IMR-90 (cell line): ENCODE results near the gene PLEKHH2. TPM values are rescaled to one million over a fixed set of nuclear protein-coding genes. Genes with fewer than 3 reads are reported as not detected.

Source experiments
- ATAC-seq: fragments of 200-7000 bp; cut with Tn5 transposase; 2 replicates; pipeline ENCODE4 v1.9.1; 2020; ENCODE audit warnings: low read depth, mild to moderate bottlenecking, moderate library complexity
- BruUV-seq: library from RNA; stranded (reverse); fragments of 400-500 nt; replicated peaks from 2 replicates; lab custom pipeline; 2021; lab: Mats Ljungman, UMichigan
- CTCF ChIA-PET: fragments of 300-600 bp; formaldehyde crosslinking; extraction: SDS; loops from one replicate; lab custom pipeline; 2021; ENCODE audit warnings: antibody characterized with exemption; lab: Yijun Ruan, JAX
- POLR2A ChIA-PET: fragments of 300-600 bp; sonication (Branson Sonifier 250); formaldehyde crosslinking; loops from one replicate; lab custom pipeline; 2022; ENCODE audit warnings: antibody characterized with exemption; ENCODE audit not compliant: unreplicated experiment; lab: Charles Lee
- DNase-seq: peaks from one replicate; pipeline ENCODE4 v3.0.0; 2013
- H2AFZ ChIP-seq: replicated peaks from 2 replicates; pipeline ENCODE3; 2013; ENCODE audit warnings: low read length, mild to moderate bottlenecking; ENCODE audit not compliant: poor library complexity
- H2AK5ac ChIP-seq: 2 replicates; pipeline ENCODE4 v1.6.1; 2013; ENCODE audit warnings: low read depth, low read length, inconsistent platforms
- H2AK9ac ChIP-seq: replicated peaks from 2 replicates; pipeline ENCODE3; 2013; ENCODE audit warnings: mild to moderate bottlenecking, low read depth, low read length, moderate library complexity; ENCODE audit not compliant: poor library complexity
- H2BK120ac ChIP-seq: 2 replicates; pipeline ENCODE4 v1.6.1; 2013; ENCODE audit warnings: low read depth, low read length, inconsistent platforms
- H2BK15ac ChIP-seq: 3 replicates; pipeline ENCODE4 v1.6.1; 2013; ENCODE audit warnings: low read depth, low read length, inconsistent platforms
- H2BK20ac ChIP-seq: 2 replicates; pipeline ENCODE4 v1.6.1; 2013; ENCODE audit warnings: low read depth, mild to moderate bottlenecking, inconsistent platforms, low read length, moderate library complexity
- H2BK5ac ChIP-seq: 2 replicates; pipeline ENCODE4 v1.6.1; 2013; ENCODE audit warnings: mild to moderate bottlenecking, low read depth, low read length, inconsistent platforms; ENCODE audit not compliant: poor library complexity, severe bottlenecking
- H3K14ac ChIP-seq: replicated peaks from 2 replicates; pipeline ENCODE4 v1.6.1; 2013; ENCODE audit warnings: low read depth, low read length, inconsistent platforms
- H3K18ac ChIP-seq: 2 replicates; pipeline ENCODE4 v1.6.1; 2013; ENCODE audit warnings: low read depth, low read length, control low read depth
- H3K23ac ChIP-seq: 2 replicates; pipeline ENCODE4 v1.6.1; 2013; ENCODE audit warnings: low read depth, low read length, inconsistent platforms
- H3K27ac ChIP-seq: 2 replicates; pipeline ENCODE4 v1.5.1; 2013; ENCODE audit warnings: mild to moderate bottlenecking, control low read depth, low read length; ENCODE audit not compliant: insufficient read depth
- H3K27me3 ChIP-seq: 2 replicates; pipeline ENCODE4 v1.6.1; 2013; ENCODE audit warnings: low read length; ENCODE audit not compliant: control insufficient read depth, insufficient read depth
- H3K36me3 ChIP-seq: 2 replicates; pipeline ENCODE4 v1.6.1; 2013; ENCODE audit warnings: low read length, mixed read lengths; ENCODE audit not compliant: control insufficient read depth, insufficient read depth
- H3K4ac ChIP-seq: 2 replicates; pipeline ENCODE4 v1.6.1; 2013; ENCODE audit warnings: low read depth, low read length, inconsistent platforms
- H3K4me1 ChIP-seq: 2 replicates; pipeline ENCODE4 v1.6.1; 2013; ENCODE audit warnings: low read length, mixed read lengths; ENCODE audit not compliant: control insufficient read depth, insufficient read depth
- H3K4me2 ChIP-seq: 2 replicates; pipeline ENCODE4 v1.6.1; 2013; ENCODE audit warnings: low read depth, mild to moderate bottlenecking, control low read depth, low read length, moderate library complexity
- H3K4me3 ChIP-seq: 2 replicates; pipeline ENCODE4 v1.5.1; 2013; ENCODE audit warnings: low read depth, mild to moderate bottlenecking, control low read depth, low read length, moderate library complexity; ENCODE audit not compliant: insufficient read depth
- H3K56ac ChIP-seq: 2 replicates; pipeline ENCODE4 v1.6.1; 2013; ENCODE audit warnings: low read length, inconsistent platforms; ENCODE audit not compliant: insufficient read depth; ENCODE audit errors: extremely low read depth
- H3K79me1 ChIP-seq, 2 experiments: 2 replicates each; pipeline ENCODE4 v1.6.1; 2013; ENCODE audit warnings: low read length in 2 of 2, inconsistent platforms in 1 of 2, low read depth in 1 of 2
- H3K9ac ChIP-seq: 2 replicates; pipeline ENCODE4 v1.6.1; 2013; ENCODE audit warnings: low read depth, low read length, control low read depth
- H3K9me1 ChIP-seq: 2 replicates; pipeline ENCODE4 v1.6.1; 2013; ENCODE audit warnings: low read length, inconsistent platforms; ENCODE audit not compliant: insufficient read depth
- H3K9me3 ChIP-seq: 2 replicates; pipeline ENCODE4 v1.6.1; 2013; ENCODE audit warnings: low read length; ENCODE audit not compliant: control insufficient read depth, insufficient read depth
- H4K20me1 ChIP-seq: 2 replicates; pipeline ENCODE4 v1.6.1; 2013; ENCODE audit warnings: low read length, inconsistent platforms; ENCODE audit not compliant: insufficient read depth
- H4K5ac ChIP-seq: 2 replicates; pipeline ENCODE4 v1.6.1; 2013; ENCODE audit warnings: mild to moderate bottlenecking, low read depth, low read length, control low read depth
- H4K8ac ChIP-seq, 2 experiments: 2 replicates each; pipeline ENCODE4 v1.6.1; 2013; ENCODE audit warnings: low read depth in 2 of 2, low read length in 2 of 2, control low read depth in 1 of 2, inconsistent platforms in 1 of 2
- H4K91ac ChIP-seq: 2 replicates; pipeline ENCODE4 v1.6.1; 2013; ENCODE audit warnings: low read depth, low read length, inconsistent platforms; ENCODE audit not compliant: insufficient read depth
- BHLHE40 ChIP-seq: fragments of 150-350 bp; IDR thresholded peaks from 2 replicates; pipeline ENCODE4 v1.6.1; 2016; ENCODE audit warnings: mild to moderate bottlenecking, low read depth, low read length
- CEBPB ChIP-seq: IDR thresholded peaks from 2 replicates; pipeline ENCODE4 v1.6.1; 2012; ENCODE audit warnings: low read depth, low read length, improper control_type of control experiment
- CHD1 ChIP-seq: IDR thresholded peaks from 2 replicates; pipeline ENCODE4 v1.6.1; 2012; ENCODE audit warnings: low read depth, low read length, improper control_type of control experiment
- ELK1 ChIP-seq: fragments of 150-350 bp; IDR thresholded peaks from 2 replicates; pipeline ENCODE4 v1.6.1; 2016; ENCODE audit warnings: low read depth, mild to moderate bottlenecking, low read length, moderate library complexity, borderline replicate concordance
- FOS ChIP-seq: fragments of 150-350 bp; IDR thresholded peaks from 2 replicates; pipeline ENCODE4 v1.6.1; 2016; ENCODE audit warnings: low read depth, low read length
- MAZ ChIP-seq: IDR thresholded peaks from 2 replicates; pipeline ENCODE4 v1.6.1; 2012; ENCODE audit warnings: low read depth, mild to moderate bottlenecking, low read length, improper control_type of control experiment, moderate library complexity, borderline replicate concordance
- NFE2L2 ChIP-seq: fragments of 150-350 bp; IDR thresholded peaks from 2 replicates; pipeline ENCODE4 v1.6.1; 2016; ENCODE audit warnings: low read depth, mild to moderate bottlenecking, low read length
- POLR2A ChIP-seq: IDR thresholded peaks from 2 replicates; pipeline ENCODE4 v1.6.1; 2012; ENCODE audit warnings: mild to moderate bottlenecking, low read depth, low read length
- RAD21 ChIP-seq: IDR thresholded peaks from 2 replicates; pipeline ENCODE4 v1.6.1; 2012; ENCODE audit warnings: low read length, improper control_type of control experiment
- RCOR1 ChIP-seq: IDR thresholded peaks from 2 replicates; pipeline ENCODE4 v1.6.1; 2012; ENCODE audit warnings: mild to moderate bottlenecking, low read length, improper control_type of control experiment; ENCODE audit not compliant: insufficient replicate concordance
- RFX5 ChIP-seq: IDR thresholded peaks from 2 replicates; pipeline ENCODE4 v1.8.0; 2012; ENCODE audit warnings: low read depth, mild to moderate bottlenecking, low read length, moderate library complexity
- SMC3 ChIP-seq: fragments of 150-350 bp; IDR thresholded peaks from 2 replicates; pipeline ENCODE4 v1.6.1; 2016; ENCODE audit warnings: low read depth, mild to moderate bottlenecking, antibody characterized with exemption, low read length, moderate library complexity
- USF2 ChIP-seq: fragments of 150-350 bp; IDR thresholded peaks from 2 replicates; pipeline ENCODE4 v1.6.1; 2017; ENCODE audit warnings: mild to moderate bottlenecking, antibody characterized with exemption, low read length, low read depth
- WGBS, 2 experiments: methylation state at CpG; one replicate each; pipeline versions ENCODE4 v1.1.5 to v1.1.7; 2013; ENCODE audit warnings: missing lambda C conversion rate in 2 of 2; ENCODE audit not compliant: insufficient read length in 1 of 2; ENCODE audit errors: extremely low coverage in 2 of 2; 5-methylcytosine and 5-hydroxymethylcytosine counted together
- dilution Hi-C: fragments of 300-500 bp; cut with HindIII; formaldehyde crosslinking; loops from one replicate; pipeline ENCODE4 v1.14.3; 2018; ENCODE audit warnings: low sequenced_read_pairs; ENCODE audit not compliant: unreplicated experiment
- in situ Hi-C: fragments of 300-500 bp; cut with MboI; formaldehyde crosslinking; loops from 3 replicates; pipeline ENCODE4 v1.14.3; 2019; ENCODE audit warnings: low sequenced_read_pairs, inconsistent platforms, mixed read lengths
- intact Hi-C: fragments of 100-400 bp; cut with micrococcal nuclease; formaldehyde crosslinking; loops from 2 replicates; pipeline ENCODE4 v1.10.0; 2022
- polyA plus RNA-seq, 3 experiments: library from polyadenylated mRNA; depleted of rRNA; stranded (reverse); fragments of >200 nt; gene quantifications; 2 replicates each; pipeline ENCODE4 v1.2.3, GENCODE V29; 2012; ENCODE audit warnings: low replicate concordance in 1 of 3
- total RNA-seq: library from RNA; depleted of rRNA; stranded (reverse); fragments of >200 nt; gene quantifications from 2 replicates; pipeline ENCODE4 v1.2.3, GENCODE V29; 2012
- TF ChIP-seq, protein P1 (sequence below): conservative IDR thresholded peaks from 2 replicates; pipeline ENCODE4 v1.5.1; 2012; ENCODE audit warnings: mild to moderate bottlenecking, low read depth, low read length, improper control_type of control experiment

Gene PLEKHH2
- total and polyA plus RNA-seq, 2 of the 4 experiments (the other 2 are of a cell fraction), result 2.0 to 3.3 TPM

GRCh38 chr2:43724728-43725526 is 87.9 kb downstream of the PLEKHH2 start:
- Histone ChIP-seq H3K36me3 (peaks cover 2% of the 10 kb centered on the region; the same call in 1 of the 2 replicates), H3K27me3 (no peaks in the 10 kb centered on the region), H3K9ac (no peak overlapping the region), H3K4me3 (no peak overlapping the region), H3K4ac (no peak overlapping the region), H3K79me1 (no peaks in the 10 kb centered on the region), H2BK5ac (no peak overlapping the region), H2AK9ac (no peak overlapping the region), H4K20me1 (no peaks in the 10 kb centered on the region), H2AK5ac (no peak overlapping the region), H3K4me2 (no peak overlapping the region), H3K14ac (no peak overlapping the region), H3K23ac (no peak overlapping the region), H2BK120ac (no peak overlapping the region), H2BK15ac (no peak overlapping the region), H3K4me1 (peaks cover 3% of the 10 kb centered on the region; the same call in 1 of the 2 replicates), H3K18ac (no peak overlapping the region), H3K9me1 (no peaks in the 10 kb centered on the region; the same call in 1 of the 2 replicates), H4K91ac (no peak overlapping the region), H3K9me3 (no peaks in the 10 kb centered on the region), H2BK20ac (no peak overlapping the region), H3K27ac (no peak overlapping the region), H4K5ac (no peak overlapping the region), H2AFZ (no peak overlapping the region), H4K8ac (no peak overlapping the region), H3K56ac (no peak overlapping the region)
- DNase-seq (no peak), ATAC-seq (no peak)
- ChIA-PET CTCF (no interaction called here), POLR2A (no interaction called here)
- TF ChIP-seq, protein P1, sequence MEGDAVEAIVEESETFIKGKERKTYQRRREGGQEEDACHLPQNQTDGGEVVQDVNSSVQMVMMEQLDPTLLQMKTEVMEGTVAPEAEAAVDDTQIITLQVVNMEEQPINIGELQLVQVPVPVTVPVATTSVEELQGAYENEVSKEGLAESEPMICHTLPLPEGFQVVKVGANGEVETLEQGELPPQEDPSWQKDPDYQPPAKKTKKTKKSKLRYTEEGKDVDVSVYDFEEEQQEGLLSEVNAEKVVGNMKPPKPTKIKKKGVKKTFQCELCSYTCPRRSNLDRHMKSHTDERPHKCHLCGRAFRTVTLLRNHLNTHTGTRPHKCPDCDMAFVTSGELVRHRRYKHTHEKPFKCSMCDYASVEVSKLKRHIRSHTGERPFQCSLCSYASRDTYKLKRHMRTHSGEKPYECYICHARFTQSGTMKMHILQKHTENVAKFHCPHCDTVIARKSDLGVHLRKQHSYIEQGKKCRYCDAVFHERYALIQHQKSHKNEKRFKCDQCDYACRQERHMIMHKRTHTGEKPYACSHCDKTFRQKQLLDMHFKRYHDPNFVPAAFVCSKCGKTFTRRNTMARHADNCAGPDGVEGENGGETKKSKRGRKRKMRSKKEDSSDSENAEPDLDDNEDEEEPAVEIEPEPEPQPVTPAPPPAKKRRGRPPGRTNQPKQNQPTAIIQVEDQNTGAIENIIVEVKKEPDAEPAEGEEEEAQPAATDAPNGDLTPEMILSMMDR, result no peak
- no peak for TF ChIP-seq CEBPB
- TF ChIP-seq SMC3, result no peak
- TF ChIP-seq USF2, result no peak
- TF ChIP-seq FOS, result no peak
- no peak for TF ChIP-seq POLR2A
- TF ChIP-seq RFX5, result no peak
- TF ChIP-seq NFE2L2, result no peak
- no peak for TF ChIP-seq CHD1
- no peak for TF ChIP-seq MAZ
- TF ChIP-seq RAD21, result no peak
- TF ChIP-seq ELK1, result no peak
- TF ChIP-seq RCOR1, result no peak
- no peak for TF ChIP-seq BHLHE40
- intact Hi-C loops (no loop called here), in situ Hi-C loops (no loop called here), dilution Hi-C loops (no loop called here)
- no TSS peak for BruUV-seq
- WGBS, 2 experiments, result no CpG with 5 or more reads among the region's 4 CpGs
